Activated B cell treated with CpG ODN at 0.5 μM for 24 hours (primary cell): ENCODE data around the gene CFAP20DC. TPM values are rescaled to one million over a fixed set of nuclear protein-coding genes. Genes with fewer than 3 reads are reported as not detected.

ENCODE experiments used
- ATAC-seq: fragments of 200-7000 bp; cut with Tn5 transposase; one replicate; pipeline ENCODE4 v1.10.0; 2021; ENCODE audit warnings: low read depth, mild to moderate bottlenecking, moderate library complexity
- CTCF ChIA-PET: fragments of 350-600 bp; sonication (Branson Sonifier 250); formaldehyde crosslinking; loops from one replicate; lab custom pipeline; 2021; ENCODE audit warnings: antibody characterized with exemption; lab: Charles Lee
- POLR2A ChIA-PET: fragments of 350-600 bp; sonication (Branson Sonifier 250); formaldehyde crosslinking; loops from one replicate; lab custom pipeline; 2021; ENCODE audit warnings: antibody characterized with exemption; lab: Charles Lee
- DNase-seq: peaks from one replicate; pipeline ENCODE4 v3.0.0; 2022
- H3K27ac Mint-ChIP-seq: one replicate; pipeline ENCODE4 v1.8.0; 2020; ENCODE audit warnings: mixed read lengths
- H3K27me3 Mint-ChIP-seq: one replicate; pipeline ENCODE4 v1.8.0; 2021; ENCODE audit warnings: mixed read lengths
- H3K36me3 Mint-ChIP-seq: one replicate; pipeline ENCODE4 v1.8.0; 2021; ENCODE audit warnings: low read depth, mixed read lengths
- H3K4me1 Mint-ChIP-seq: one replicate; pipeline ENCODE4 v1.8.0; 2021; ENCODE audit warnings: mixed read lengths
- H3K4me3 Mint-ChIP-seq: one replicate; pipeline ENCODE4 v1.8.0; 2020; ENCODE audit warnings: mild to moderate bottlenecking, mixed read lengths
- H3K9me3 Mint-ChIP-seq: one replicate; pipeline ENCODE4 v1.8.0; 2020; ENCODE audit warnings: mixed read lengths
- CTCF ChIP-seq: fragments of 200-600 bp; IDR thresholded peaks from one replicate; pipeline ENCODE4 v1.8.0; 2022; ENCODE audit warnings: antibody characterized with exemption, mild to moderate bottlenecking
- intact Hi-C: fragments of 100-400 bp; cut with micrococcal nuclease; formaldehyde crosslinking; loops from one replicate; pipeline ENCODE4 v1.15.1; 2024
- total RNA-seq: library from RNA; stranded (reverse); gene quantifications from 2 replicates; pipeline ENCODE4 v1.2.3, GENCODE V29; 2022

Gene CFAP20DC
- total RNA-seq, 1 donor from 2014 or later: 1.6 TPM

GRCh38 chr3:58725326-58725853 lies 324.4 kb downstream of the CFAP20DC start:
- no peak for ATAC-seq
- Mint-ChIP-seq H3K27me3 (no peaks in the 10 kb centered on the region), H3K9me3 (no peaks in the 10 kb centered on the region), H3K27ac (no peak overlapping the region), H3K4me3 (no peak overlapping the region), H3K4me1 (no peaks in the 10 kb centered on the region), H3K36me3 (no peaks in the 10 kb centered on the region)
- ChIA-PET CTCF (no interaction called here), POLR2A (no interaction called here)
- no peak for TF ChIP-seq CTCF
- intact Hi-C loops: no loop called here
- no peak for DNase-seq

- CTCF ChIA-PET: no interaction called here
- no peak for TF ChIP-seq CTCF
These were observed 325.5 kb downstream of the CFAP20DC start for GRCh38 chr3:58724336-58724735.

GRCh38 chr3:58723173-58723572 lies 326.7 kb downstream of the CFAP20DC start:
- ATAC-seq: no peak
- TF ChIP-seq CTCF: no peak
- no peak for DNase-seq
- H3K27ac Mint-ChIP-seq: no peak overlapping the region
- POLR2A ChIA-PET: no interaction called here
- intact Hi-C loops: no loop called here
- H3K9me3 Mint-ChIP-seq: no peaks in the 10 kb centered on the region
- no peak overlapping the region for H3K4me3 Mint-ChIP-seq
- no peaks in the 10 kb centered on the region for H3K36me3 Mint-ChIP-seq
- H3K4me1 Mint-ChIP-seq: no peaks in the 10 kb centered on the region
- H3K27me3 Mint-ChIP-seq: no peaks in the 10 kb centered on the region
- CTCF ChIA-PET: no interaction called here

More at GRCh38 chr3:58724336-58724735, 325.5 kb downstream of the CFAP20DC start:
- no peak overlapping the region for H3K27ac Mint-ChIP-seq
- H3K4me1 Mint-ChIP-seq: no peaks in the 10 kb centered on the region
- POLR2A ChIA-PET: no interaction called here
- H3K4me3 Mint-ChIP-seq: no peak overlapping the region
- DNase-seq (no peak), ATAC-seq (no peak)
- no peaks in the 10 kb centered on the region for H3K36me3 Mint-ChIP-seq
- intact Hi-C loops: no loop called here
- H3K9me3 Mint-ChIP-seq: no peaks in the 10 kb centered on the region
- H3K27me3 Mint-ChIP-seq: no peaks in the 10 kb centered on the region

GRCh38 chr3:58722561-58722960 lies 327.3 kb downstream of the CFAP20DC start:
- no peak for DNase-seq
- Mint-ChIP-seq H3K27ac (no peak overlapping the region), H3K27me3 (no peaks in the 10 kb centered on the region), H3K4me1 (no peaks in the 10 kb centered on the region), H3K36me3 (no peaks in the 10 kb centered on the region), H3K4me3 (no peak overlapping the region), H3K9me3 (no peaks in the 10 kb centered on the region)
- intact Hi-C loops: no loop called here
- POLR2A ChIA-PET: no interaction called here
- no peak for TF ChIP-seq CTCF
- CTCF ChIA-PET: no interaction called here
- ATAC-seq: no peak

GRCh38 chr3:58720526-58720925 lies 329.3 kb downstream of the CFAP20DC start:
- CTCF ChIA-PET: no interaction called here
- no peak for DNase-seq
- POLR2A ChIA-PET: no interaction called here
- intact Hi-C loops: no loop called here
- H3K4me1 Mint-ChIP-seq: no peaks in the 10 kb centered on the region
- H3K9me3 Mint-ChIP-seq: no peaks in the 10 kb centered on the region
- TF ChIP-seq CTCF: no peak
- no peaks in the 10 kb centered on the region for H3K36me3 Mint-ChIP-seq
- no peak overlapping the region for H3K4me3 Mint-ChIP-seq
- no peak overlapping the region for H3K27ac Mint-ChIP-seq
- no peak for ATAC-seq
- H3K27me3 Mint-ChIP-seq: no peaks in the 10 kb centered on the region
